K562 (cell line): ENCODE results near the gene CFAP54. TPM values are rescaled to one million over a fixed set of nuclear protein-coding genes. Genes with fewer than 3 reads are reported as not detected.

Experiments used
- ATAC-seq: fragments of 200-7000 bp; cut with Tn5 transposase; 3 replicates; pipeline ENCODE4 v1.9.1; 2020; ENCODE audit warnings: moderate library complexity
- BruUV-seq: library from RNA; stranded (reverse); fragments of 400-500 nt; replicated peaks from 2 replicates; lab custom pipeline; 2021; lab: Mats Ljungman, UMichigan
- CTCF ChIA-PET: fragments of 300-600 bp; formaldehyde crosslinking; extraction: SDS; loops from one replicate; lab custom pipeline; 2021; ENCODE audit warnings: low intra/inter-chr PET ratio; lab: Yijun Ruan, JAX
- POLR2A ChIA-PET: fragments of 300-600, 350-650 bp; sonication (Branson Sonifier 250); formaldehyde crosslinking; extraction: SDS; loops from one replicate; lab custom pipeline; 2021; ENCODE audit warnings: antibody characterized with exemption, inconsistent platforms; lab: Yijun Ruan, JAX
- DNase-seq, 4 experiments: peaks; one replicate each; pipeline versions ENCODE4 v3.0.0 to v3.0.0-alpha.2; 2011 to 2018; ENCODE audit warnings: low spot score in 3 of 4, mixed read lengths in 3 of 4; ENCODE audit errors: extremely low read depth in 1 of 4
- FAIRE-seq: peaks from 2 replicates; lab custom pipeline; 2011; peaks lifted over from hg19 to GRCh38; lab: Jason Lieb, UNC
- H2AFZ ChIP-seq: 2 replicates; pipeline ENCODE4 v1.6.0; 2011; ENCODE audit warnings: low read depth, low read length, control low read depth, inconsistent platforms
- H3K27ac ChIP-seq: fragments of 200-600 bp; 3 replicates; pipeline ENCODE4 v1.8.0; 2011; ENCODE audit warnings: low read depth, mild to moderate bottlenecking, control low read depth, inconsistent platforms, low read length, moderate library complexity, mixed read lengths; ENCODE audit errors: extremely low read depth
- H3K27me3 ChIP-seq, 2 experiments: fragments of 300-600 bp in 1 of 2; 2 replicates in 1 of 2; 3 replicates in 1 of 2; pipeline versions ENCODE4 v1.6.0 to v1.8.0; 2011; ENCODE audit warnings: inconsistent platforms in 2 of 2, low read length in 2 of 2, mild to moderate bottlenecking in 1 of 2, mixed read lengths in 1 of 2, moderate library complexity in 1 of 2; ENCODE audit not compliant: control insufficient read depth in 2 of 2, insufficient read depth in 2 of 2
- H3K36me3 ChIP-seq: fragments of 300-600 bp; 3 replicates; pipeline ENCODE4 v1.8.0; 2011; ENCODE audit warnings: mild to moderate bottlenecking, low read length, inconsistent platforms; ENCODE audit not compliant: control insufficient read depth, insufficient read depth
- H3K4me1 ChIP-seq, 2 experiments: fragments of 200-600 bp in 1 of 2; replicated peaks in 1 of 2; 2 replicates in 1 of 2; 3 replicates in 1 of 2; pipeline versions ENCODE4 v1.5.1 to v1.8.0; 2011; ENCODE audit warnings: inconsistent platforms in 2 of 2, low read length in 2 of 2, mild to moderate bottlenecking in 1 of 2, mixed read lengths in 1 of 2, moderate library complexity in 1 of 2; ENCODE audit not compliant: control insufficient read depth in 2 of 2, insufficient read depth in 2 of 2
- H3K4me2 ChIP-seq: 2 replicates; pipeline ENCODE4 v1.6.1; 2011; ENCODE audit warnings: low read length, control low read depth, inconsistent platforms, mixed read lengths; ENCODE audit not compliant: insufficient read depth
- H3K4me3 ChIP-seq: fragments of 200-600 bp; sonication (generic), shearing (Covaris generic); 2 replicates; pipeline ENCODE4 v1.5.1; 2016; ENCODE audit warnings: control low read depth, inconsistent platforms
- H3K79me2 ChIP-seq: fragments of 200-600 bp; 3 replicates; pipeline ENCODE4 v1.8.0; 2011; ENCODE audit warnings: low read length, inconsistent platforms; ENCODE audit not compliant: control insufficient read depth, insufficient read depth
- H3K9ac ChIP-seq, 2 experiments: 2 replicates each; pipeline versions ENCODE4 v1.6.0 to v1.6.1; 2011; ENCODE audit warnings: low read depth in 2 of 2, low read length in 2 of 2, control low read depth in 1 of 2, inconsistent platforms in 1 of 2, mild to moderate bottlenecking in 1 of 2, mixed read lengths in 1 of 2; ENCODE audit not compliant: insufficient read depth in 1 of 2
- H3K9me1 ChIP-seq: one replicate; pipeline ENCODE4 v1.6.0; 2011; ENCODE audit warnings: inconsistent platforms, mild to moderate bottlenecking, low read length, moderate library complexity; ENCODE audit not compliant: control insufficient read depth, insufficient read depth
- H3K9me3 ChIP-seq: replicated peaks from 2 replicates; pipeline ENCODE4 v1.5.1; 2011; ENCODE audit warnings: low read depth, low read length, inconsistent platforms; ENCODE audit not compliant: control insufficient read depth, insufficient read depth
- H4K20me1 ChIP-seq: replicated peaks from 2 replicates; pipeline ENCODE4 v1.6.1; 2011; ENCODE audit warnings: low read length, inconsistent platforms, mixed read lengths; ENCODE audit not compliant: control insufficient read depth, insufficient read depth
- BRD4 ChIP-seq: fragments of 200-600 bp; sonication (generic); IDR thresholded peaks from 2 replicates; pipeline ENCODE4 v1.6.1; 2017; ENCODE audit warnings: inconsistent platforms
- CAMTA2 ChIP-seq: fragments of 250-450 bp; sonication (Bioruptor Pico); conservative IDR thresholded peaks from 2 replicates; pipeline ENCODE4 v1.5.1; 2022
- JUNB ChIP-seq: fragments of 450-650 bp; formaldehyde crosslinking; conservative IDR thresholded peaks from 2 replicates; pipeline ENCODE4 v1.4.0; 2020; ENCODE audit warnings: mild to moderate bottlenecking
- PTTG1 ChIP-seq: fragments of 450-650 bp; IDR thresholded peaks from 2 replicates; pipeline ENCODE4 v1.6.1; 2016; ENCODE audit warnings: low read depth, mild to moderate bottlenecking, missing genetic modification characterization, missing compliant biosample characterization
- TAL1 ChIP-seq: fragments of 450-650 bp; IDR thresholded peaks from 2 replicates; pipeline ENCODE4 v1.6.1; 2016; ENCODE audit warnings: mild to moderate bottlenecking
- WHSC1 ChIP-seq: IDR thresholded peaks from one replicate; pipeline ENCODE4 v1.6.1; 2012; ENCODE audit warnings: low read length, control low read depth, inconsistent platforms
- WGBS: fragments of 100-300 bp; shearing (Covaris generic); methylation state at CpG from one replicate; pipeline ENCODE4 v1.1.6; 2016; ENCODE audit warnings: low coverage, mixed read lengths; ENCODE audit not compliant: insufficient coverage; ENCODE audit errors: missing lambda C conversion rate; 5-methylcytosine and 5-hydroxymethylcytosine counted together
- in situ Hi-C: fragments of 300-500 bp; cut with MboI; formaldehyde crosslinking; loops from 4 replicates; pipeline ENCODE4 v1.15.0; 2018; ENCODE audit warnings: inconsistent platforms, mixed read lengths
- intact Hi-C: fragments of 100-400 bp; cut with micrococcal nuclease; formaldehyde crosslinking; loops from 2 replicates; pipeline ENCODE4 v1.14.2; 2022
- polyA plus RNA-seq, 8 experiments: library from polyadenylated mRNA; depleted of rRNA in 4 of 8; stranded (reverse) in 5 of 8; unstranded in 3 of 8; fragments of >200 nt; fragmentation: Nextera tagmentation in 2 of 8; fragmentation: Illumina TruSeq in 1 of 8; extraction: Ambion mirVana in 2 of 8; extraction: Trizol in 1 of 8; gene quantifications; 2 replicates each; pipeline versions ENCODE4 v1.2.1 to v1.2.3, GENCODE V29; 2011 to 2014; ENCODE audit warnings: inconsistent platforms in 1 of 8, missing spikeins in 1 of 8
- total RNA-seq, 7 experiments: library from RNA; depleted of rRNA in 6 of 7; stranded (reverse); fragments of >200 nt in 6 of 7; fragmentation: Illumina TruSeq in 2 of 7; extraction: Trizol in 2 of 7; gene quantifications; 2 replicates each; pipeline versions ENCODE4 v1.2.1 to v1.2.3, GENCODE V29; 2011 to 2021; ENCODE audit warnings: low replicate concordance in 1 of 7
- TF ChIP-seq, protein P1 (sequence below): fragments of 450-650 bp; IDR thresholded peaks from 2 replicates; pipeline ENCODE4 v1.6.1; 2016; ENCODE audit warnings: antibody characterized with exemption
- TF ChIP-seq, protein P2 (sequence below), 2 experiments: IDR thresholded peaks; 2 replicates each; pipeline ENCODE4 v1.6.1; 2012; ENCODE audit warnings: improper control_type of control experiment in 2 of 2, low read depth in 2 of 2, low read length in 2 of 2, borderline replicate concordance in 1 of 2
- TF ChIP-seq, protein P3 (sequence below): fragments of 450-650 bp; IDR thresholded peaks from 2 replicates; pipeline ENCODE4 v1.6.1; 2018; ENCODE audit not compliant: partially characterized antibody
- TF ChIP-seq, protein P4 (sequence below), 2 experiments: fragments of 250-450 bp in 1 of 2; fragments of 450-650 bp in 1 of 2; sonication (Bioruptor Pico) in 1 of 2; IDR thresholded peaks; 2 replicates each; pipeline versions ENCODE4 v1.6.1 to v1.8.0; 2016 to 2021; ENCODE audit warnings: mild to moderate bottlenecking in 2 of 2, moderate library complexity in 2 of 2, missing compliant biosample characterization in 1 of 2, missing genetic modification characterization in 1 of 2

CFAP54 gene
- total and polyA plus RNA-seq, 9 of the 15 experiments (the other 6 are each of a cell fraction or from before 2014, with no cell fraction given): 0.03 to 0.23 (median 0.10) TPM; not detected in 3

DNA sequence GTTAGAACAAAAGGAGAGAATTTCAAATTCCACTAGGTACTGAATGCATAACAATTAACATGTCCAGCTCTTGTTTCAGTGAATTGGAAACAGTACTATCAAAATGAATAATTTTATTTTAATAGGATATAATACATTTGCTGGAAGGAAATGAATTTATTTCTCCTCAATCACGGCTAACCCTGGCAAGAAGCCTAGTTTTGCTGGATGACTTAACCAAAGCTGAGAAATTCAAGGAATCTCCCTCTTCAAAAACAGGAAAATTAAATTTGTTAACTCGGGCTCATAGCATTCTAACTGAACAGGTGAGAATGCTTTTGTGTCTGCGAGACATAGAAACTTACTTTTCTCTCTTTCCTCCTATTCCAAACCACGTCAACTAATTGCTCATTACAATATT, 254.2 kb downstream of the CFAP54 start (continued):
- TF ChIP-seq, protein P1, sequence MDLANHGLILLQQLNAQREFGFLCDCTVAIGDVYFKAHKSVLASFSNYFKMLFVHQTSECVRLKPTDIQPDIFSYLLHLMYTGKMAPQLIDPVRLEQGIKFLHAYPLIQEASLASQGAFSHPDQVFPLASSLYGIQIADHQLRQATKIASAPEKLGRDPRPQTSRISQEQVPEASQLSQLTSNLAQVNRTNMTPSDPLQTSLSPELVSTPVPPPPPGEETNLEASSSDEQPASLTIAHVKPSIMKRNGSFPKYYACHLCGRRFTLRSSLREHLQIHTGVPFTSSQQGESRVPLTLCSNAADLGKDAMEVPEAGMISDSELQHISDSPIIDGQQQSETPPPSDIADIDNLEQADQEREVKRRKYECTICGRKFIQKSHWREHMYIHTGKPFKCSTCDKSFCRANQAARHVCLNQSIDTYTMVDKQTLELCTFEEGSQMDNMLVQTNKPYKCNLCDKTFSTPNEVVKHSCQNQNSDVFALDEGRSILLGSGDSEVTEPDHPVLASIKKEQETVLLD: no peak
- TF ChIP-seq, protein P2, sequence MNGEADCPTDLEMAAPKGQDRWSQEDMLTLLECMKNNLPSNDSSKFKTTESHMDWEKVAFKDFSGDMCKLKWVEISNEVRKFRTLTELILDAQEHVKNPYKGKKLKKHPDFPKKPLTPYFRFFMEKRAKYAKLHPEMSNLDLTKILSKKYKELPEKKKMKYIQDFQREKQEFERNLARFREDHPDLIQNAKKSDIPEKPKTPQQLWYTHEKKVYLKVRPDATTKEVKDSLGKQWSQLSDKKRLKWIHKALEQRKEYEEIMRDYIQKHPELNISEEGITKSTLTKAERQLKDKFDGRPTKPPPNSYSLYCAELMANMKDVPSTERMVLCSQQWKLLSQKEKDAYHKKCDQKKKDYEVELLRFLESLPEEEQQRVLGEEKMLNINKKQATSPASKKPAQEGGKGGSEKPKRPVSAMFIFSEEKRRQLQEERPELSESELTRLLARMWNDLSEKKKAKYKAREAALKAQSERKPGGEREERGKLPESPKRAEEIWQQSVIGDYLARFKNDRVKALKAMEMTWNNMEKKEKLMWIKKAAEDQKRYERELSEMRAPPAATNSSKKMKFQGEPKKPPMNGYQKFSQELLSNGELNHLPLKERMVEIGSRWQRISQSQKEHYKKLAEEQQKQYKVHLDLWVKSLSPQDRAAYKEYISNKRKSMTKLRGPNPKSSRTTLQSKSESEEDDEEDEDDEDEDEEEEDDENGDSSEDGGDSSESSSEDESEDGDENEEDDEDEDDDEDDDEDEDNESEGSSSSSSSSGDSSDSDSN (IDR thresholded peaks at IDR 0.05; ENCODE audit: borderline replicate concordance in 1 of 2, low read depth in 2 of 2, low read length in 2 of 2): no peak
- no peak for TF ChIP-seq PTTG1 (tag)
- TF ChIP-seq, all 486 proteins: peak for 0

DNA sequence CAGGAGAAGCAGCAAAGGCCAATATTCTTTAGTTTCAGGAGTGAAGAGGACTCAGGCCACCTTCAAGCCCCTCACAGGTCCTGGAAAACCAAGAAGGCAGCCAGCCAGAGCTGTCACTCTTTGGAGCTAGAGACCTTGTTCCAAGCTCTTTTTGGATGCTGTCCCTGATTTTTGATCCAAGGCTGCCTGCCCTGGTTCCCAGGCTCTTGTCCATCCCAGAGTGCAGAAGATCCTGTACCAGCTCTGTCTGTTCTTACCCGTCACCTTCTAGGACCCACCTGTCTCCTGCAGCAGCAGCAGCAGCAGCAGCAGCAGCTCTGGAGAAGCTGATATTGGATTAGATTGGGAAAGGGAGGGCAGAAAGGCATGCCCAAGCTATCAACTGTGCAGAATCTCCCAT, 260.6 kb downstream of the CFAP54 start:
- ATAC-seq: no peak
- POLR2A ChIA-PET: interaction anchor here (1.0 kb wide), 1 partner anchor 9 kb away, joined by 4 read pairs; no protein-coding TSS in a partner anchor
- no peak for TF ChIP-seq JUNB (CRISPR knock-in tag)
- TF ChIP-seq, protein P3, sequence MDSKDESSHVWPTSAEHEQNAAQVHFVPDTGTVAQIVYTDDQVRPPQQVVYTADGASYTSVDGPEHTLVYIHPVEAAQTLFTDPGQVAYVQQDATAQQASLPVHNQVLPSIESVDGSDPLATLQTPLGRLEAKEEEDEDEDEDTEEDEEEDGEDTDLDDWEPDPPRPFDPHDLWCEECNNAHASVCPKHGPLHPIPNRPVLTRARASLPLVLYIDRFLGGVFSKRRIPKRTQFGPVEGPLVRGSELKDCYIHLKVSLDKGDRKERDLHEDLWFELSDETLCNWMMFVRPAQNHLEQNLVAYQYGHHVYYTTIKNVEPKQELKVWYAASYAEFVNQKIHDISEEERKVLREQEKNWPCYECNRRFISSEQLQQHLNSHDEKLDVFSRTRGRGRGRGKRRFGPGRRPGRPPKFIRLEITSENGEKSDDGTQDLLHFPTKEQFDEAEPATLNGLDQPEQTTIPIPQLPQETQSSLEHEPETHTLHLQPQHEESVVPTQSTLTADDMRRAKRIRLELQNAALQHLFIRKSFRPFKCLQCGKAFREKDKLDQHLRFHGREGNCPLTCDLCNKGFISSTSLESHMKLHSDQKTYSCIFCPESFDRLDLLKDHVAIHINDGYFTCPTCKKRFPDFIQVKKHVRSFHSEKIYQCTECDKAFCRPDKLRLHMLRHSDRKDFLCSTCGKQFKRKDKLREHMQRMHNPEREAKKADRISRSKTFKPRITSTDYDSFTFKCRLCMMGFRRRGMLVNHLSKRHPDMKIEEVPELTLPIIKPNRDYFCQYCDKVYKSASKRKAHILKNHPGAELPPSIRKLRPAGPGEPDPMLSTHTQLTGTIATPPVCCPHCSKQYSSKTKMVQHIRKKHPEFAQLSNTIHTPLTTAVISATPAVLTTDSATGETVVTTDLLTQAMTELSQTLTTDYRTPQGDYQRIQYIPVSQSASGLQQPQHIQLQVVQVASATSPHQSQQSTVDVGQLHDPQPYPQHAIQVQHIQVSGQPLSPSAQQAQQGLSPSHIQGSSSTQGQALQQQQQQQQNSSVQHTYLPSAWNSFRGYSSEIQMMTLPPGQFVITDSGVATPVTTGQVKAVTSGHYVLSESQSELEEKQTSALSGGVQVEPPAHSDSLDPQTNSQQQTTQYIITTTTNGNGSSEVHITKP: no peak
- TF ChIP-seq WHSC1: no peak
- TF ChIP-seq, protein P4, sequence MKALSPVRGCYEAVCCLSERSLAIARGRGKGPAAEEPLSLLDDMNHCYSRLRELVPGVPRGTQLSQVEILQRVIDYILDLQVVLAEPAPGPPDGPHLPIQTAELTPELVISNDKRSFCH (CRISPR knock-in tag; IDR thresholded peaks at IDR 0.05): no peak
- TF ChIP-seq, protein P4 (tag; IDR thresholded peaks at IDR 0.05): no peak
- TF ChIP-seq BRD4: no peak
- TF ChIP-seq CAMTA2 (CRISPR knock-in tag): no peak
- no peak for TF ChIP-seq TAL1
- Histone ChIP-seq H3K9ac (no peak overlapping the region), H3K27ac (no peak overlapping the region), H3K27me3 (no peaks in the 10 kb centered on the region), H3K9me1 (no peaks in the 10 kb centered on the region), H2AFZ (no peak overlapping the region), H4K20me1 (no peaks in the 10 kb centered on the region), H3K79me2 (no peaks in the 10 kb centered on the region), H3K36me3 (no peaks in the 10 kb centered on the region), H3K4me2 (no peak overlapping the region), H3K4me1 (no peaks in the 10 kb centered on the region), H3K9me3 (no peaks in the 10 kb centered on the region; the same call in 1 of the 2 replicates), H3K4me3 (no peak overlapping the region)
- WGBS: 8% methylated on average over 1 of the region's 1 CpG
- no peak for FAIRE-seq
- no TSS peak for BruUV-seq
- in situ Hi-C loops: no loop called here
- DNase-seq: no peak
- CTCF ChIA-PET: no interaction called here
- intact Hi-C loops: no loop called here
